ENCODE data around the gene TTC36. TPM values are rescaled to one million over a fixed set of nuclear protein-coding genes. Genes with fewer than 3 reads are reported as not detected.
"Not testable (repeated sequence)": the region's sequence is repeated elsewhere in the genome, so short reads cannot be mapped to it uniquely, and the experiment has no call there.

The TTC36 gene, protein sequence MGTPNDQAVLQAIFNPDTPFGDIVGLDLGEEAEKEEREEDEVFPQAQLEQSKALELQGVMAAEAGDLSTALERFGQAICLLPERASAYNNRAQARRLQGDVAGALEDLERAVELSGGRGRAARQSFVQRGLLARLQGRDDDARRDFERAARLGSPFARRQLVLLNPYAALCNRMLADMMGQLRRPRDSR
- total RNA-seq (1 to 10 TPM; 1.1 to 1.2 TPM), polyA plus RNA-seq (under 1 TPM; 0.39 to 0.49 TPM)

DNA sequence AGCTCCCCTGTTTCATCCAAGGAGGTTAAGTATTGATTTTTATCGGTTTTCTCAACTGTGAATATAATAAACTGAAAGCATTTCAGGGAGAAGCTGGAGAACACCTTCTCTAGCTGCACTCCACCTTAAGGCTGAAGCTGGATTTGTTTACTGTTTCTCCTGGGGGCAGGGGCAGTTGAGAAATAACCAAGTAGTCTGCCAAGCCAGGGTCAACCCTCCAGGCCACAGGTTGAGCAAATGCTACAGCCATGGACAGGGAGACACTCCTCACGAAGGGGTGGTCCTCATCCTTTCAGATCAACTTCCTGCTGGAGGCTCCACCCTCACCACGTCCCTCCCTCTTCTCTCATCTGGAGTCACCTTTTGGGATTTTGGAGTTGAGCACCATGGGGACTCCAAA lies at the start of gene TTC36:
Gene TTC36, plus strand, starts transcription at position 366 of the 400 bp plus-strand sequence. Its CDS starts 21 bp downstream, at position 387.
- CTCF ChIA-PET (ENCODE audit: partially characterized antibody) = no interaction called here

DNA sequence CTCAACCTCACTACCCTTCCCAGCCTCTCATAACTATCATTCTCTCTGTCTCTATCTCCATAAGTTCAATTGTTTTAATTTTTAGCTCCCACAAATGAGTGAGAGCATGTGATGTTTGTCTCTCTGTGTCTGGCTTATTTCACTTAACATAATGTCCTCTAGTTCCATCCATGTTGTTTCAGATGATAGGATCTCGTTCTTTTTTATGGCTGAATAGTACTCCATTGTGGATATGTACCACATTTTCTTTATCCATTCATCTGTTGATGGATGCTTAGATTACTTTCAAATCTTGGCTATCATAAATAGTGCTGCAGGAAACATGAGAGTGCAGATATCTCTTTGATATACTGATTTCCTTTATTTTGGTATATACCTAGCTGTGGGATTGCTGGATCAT lies 46.0 kb upstream of the TTC36 start:
- H3K27me3 Mint-ChIP-seq; H3K4me1 ChIP-seq (ENCODE audit: insufficient read depth, low read length); H3K27ac ChIP-seq (ENCODE audit: low read depth, low read length); POLR2A ChIA-PET (ENCODE audit: partially characterized antibody); H3K4me3 Mint-ChIP-seq; H3K4me3 ChIP-seq (ENCODE audit: low read length in 2 of 2); H3K9me3 Mint-ChIP-seq; intact Hi-C loops (cut with micrococcal nuclease); H3K4me1 Mint-ChIP-seq; H3K27me3 ChIP-seq (ENCODE audit: insufficient read depth, low read length); H3K9me3 ChIP-seq (ENCODE audit: control insufficient read depth in 1 of 2, low read length in 2 of 2); DNase-seq: not testable (repeated sequence)
- H3K36me3 ChIP-seq (ENCODE audit: insufficient read depth, low read length) = peaks cover 78% of the 10 kb centered on the region
- H3K27ac Mint-ChIP-seq = peak overlapping the region in 3 of 7 donors; percentile 18 to 69 (median 59)
- H3K36me3 Mint-ChIP-seq = peaks cover 52 to 74% of the 10 kb centered on the region in 2 donors
- CTCF ChIA-PET (ENCODE audit: partially characterized antibody) = interaction anchor here (1.0 kb wide), 1 partner anchor 282 kb away, joined by 3 read pairs; no protein-coding TSS in a partner anchor

More for the DNA sequence above, at the start of gene TTC36:
- peaks cover 32% of the 10 kb centered on the region for H3K4me1 ChIP-seq (ENCODE audit: insufficient read depth, low read length)
- no peak within 1 kb of the TSS for H3K4me3 ChIP-seq (ENCODE audit: low read length in 2 of 2)
- no peaks in the 10 kb centered on the region for H3K9me3 ChIP-seq (ENCODE audit: control insufficient read depth in 1 of 2, low read length in 2 of 2)
- Mint-ChIP-seq H3K36me3 (peaks cover 11 to 27% of the 10 kb centered on the region in 2 donors), H3K9me3 (peaks cover 0 to 2% (median 0%) of the 10 kb centered on the region in 8 donors), H3K27me3 (no peaks in the 10 kb centered on the region), H3K4me1 (peaks cover 19 to 44% (median 30%) of the 10 kb centered on the region in 4 donors), H3K4me3 (peak within 1 kb of the TSS in 2 of 8 donors; percentile 4 to 18), H3K27ac (peak within 1 kb of the TSS in 6 of 7 donors; percentile 9 to 72 (median 31))
- H3K27ac ChIP-seq (ENCODE audit: low read depth, low read length) = no peak within 1 kb of the TSS
- H3K27me3 ChIP-seq (ENCODE audit: insufficient read depth, low read length) = no peaks in the 10 kb centered on the region
- intact Hi-C loops (cut with micrococcal nuclease) = no loop called here
- no peak for DNase-seq
- H3K36me3 ChIP-seq (ENCODE audit: insufficient read depth, low read length) = peaks cover 11% of the 10 kb centered on the region
- POLR2A ChIA-PET (ENCODE audit: partially characterized antibody) = interaction anchor here (1.4 kb wide), 1 partner anchor 91 kb away, joined by 7 read pairs; the partner anchor contains the start of gene KMT2A

DNA sequence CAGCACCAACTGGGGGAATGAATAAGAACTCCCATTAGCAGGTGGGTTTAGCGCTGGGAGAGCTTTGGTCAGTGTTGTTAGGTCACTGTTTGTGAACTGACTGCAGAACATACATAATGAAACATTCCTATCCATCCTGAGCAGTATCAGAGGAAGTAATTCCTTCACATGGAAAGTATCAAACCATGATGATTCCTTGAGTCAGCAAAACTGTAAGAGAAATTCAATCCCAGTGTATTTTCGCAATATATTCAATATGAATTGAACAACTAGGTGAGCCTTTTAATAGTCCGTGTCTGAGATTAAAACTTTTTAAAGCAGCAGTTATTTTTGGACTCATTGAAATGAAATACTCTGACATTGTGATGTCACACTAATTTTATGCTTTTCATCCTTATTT lies 42.9 kb upstream of the TTC36 start:
- Mint-ChIP-seq H3K4me3 (no peak overlapping the region), H3K27me3 (no peaks in the 10 kb centered on the region), H3K27ac (peak overlapping the region; percentile 12 to 70 (median 42)), H3K9me3 (no peaks in the 10 kb centered on the region), H3K36me3 (peaks cover 37 to 65% of the 10 kb centered on the region in 2 donors), H3K4me1 (peaks cover 0 to 7% (median 4%) of the 10 kb centered on the region in 4 donors)
- H3K9me3 ChIP-seq (ENCODE audit: control insufficient read depth in 1 of 2, low read length in 2 of 2) = no peaks in the 10 kb centered on the region
- POLR2A ChIA-PET (ENCODE audit: partially characterized antibody) = no interaction called here
- H3K36me3 ChIP-seq (ENCODE audit: insufficient read depth, low read length) = peaks cover 62% of the 10 kb centered on the region
- no peaks in the 10 kb centered on the region for H3K4me1 ChIP-seq (ENCODE audit: insufficient read depth, low read length)
- no peak overlapping the region for H3K27ac ChIP-seq (ENCODE audit: low read depth, low read length)
- DNase-seq = no peak
- no peak overlapping the region for H3K4me3 ChIP-seq (ENCODE audit: low read length in 2 of 2)
- CTCF ChIA-PET (ENCODE audit: partially characterized antibody) = interaction anchor here (0.8 kb wide), 1 partner anchor 24 kb away, joined by 3 read pairs; no protein-coding TSS in a partner anchor
- H3K27me3 ChIP-seq (ENCODE audit: insufficient read depth, low read length) = no peaks in the 10 kb centered on the region
- intact Hi-C loops (cut with micrococcal nuclease) = no loop called here

DNA sequence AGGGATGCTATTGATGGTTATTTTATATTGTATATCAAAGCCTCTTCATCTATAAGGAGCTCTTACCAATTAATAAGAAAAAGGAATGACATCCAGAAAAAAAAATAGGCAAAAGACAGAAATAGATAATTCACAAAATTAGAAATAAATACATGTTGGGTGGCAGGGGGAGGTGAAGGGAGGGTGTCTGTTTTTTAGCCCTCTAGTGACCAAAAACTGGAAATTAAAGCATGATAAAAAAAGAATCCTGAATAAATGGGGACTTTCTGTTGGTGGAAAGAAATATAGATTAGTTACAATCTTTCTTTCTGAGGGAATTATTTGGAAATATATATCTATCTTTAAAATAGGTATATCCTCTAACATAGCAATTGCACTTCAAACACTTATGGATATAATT lies 42.0 kb upstream of the TTC36 start:
- ChIA-PET CTCF (ENCODE audit: partially characterized antibody) (interaction anchor here (0.8 to 1.0 kb wide), 2 partner anchors 24 to 313 kb away, joined by 3 read pairs; no protein-coding TSS in a partner anchor), POLR2A (ENCODE audit: partially characterized antibody) (no interaction called here)
- Histone ChIP-seq H3K36me3 (ENCODE audit: insufficient read depth, low read length) (peaks cover 63% of the 10 kb centered on the region), H3K27ac (ENCODE audit: low read depth, low read length) (no peak overlapping the region), H3K9me3 (ENCODE audit: control insufficient read depth in 1 of 2, low read length in 2 of 2) (no peaks in the 10 kb centered on the region), H3K4me1 (ENCODE audit: insufficient read depth, low read length) (no peaks in the 10 kb centered on the region), H3K27me3 (ENCODE audit: insufficient read depth, low read length) (no peaks in the 10 kb centered on the region), H3K4me3 (ENCODE audit: low read length in 2 of 2) (no peak overlapping the region)
- Mint-ChIP-seq H3K4me3 (no peak overlapping the region), H3K4me1 (peaks cover 0 to 7% (median 4%) of the 10 kb centered on the region in 4 donors), H3K36me3 (peaks cover 39 to 67% of the 10 kb centered on the region in 2 donors), H3K9me3 (no peaks in the 10 kb centered on the region), H3K27ac (peak overlapping the region in 6 of 7 donors; percentile 18 to 84 (median 52)), H3K27me3 (no peaks in the 10 kb centered on the region)
- DNase-seq = no peak
- intact Hi-C loops (cut with micrococcal nuclease) = loop anchor here (5.0 kb wide), 1 partner anchor 103 kb away; no protein-coding TSS in a partner anchor

DNA sequence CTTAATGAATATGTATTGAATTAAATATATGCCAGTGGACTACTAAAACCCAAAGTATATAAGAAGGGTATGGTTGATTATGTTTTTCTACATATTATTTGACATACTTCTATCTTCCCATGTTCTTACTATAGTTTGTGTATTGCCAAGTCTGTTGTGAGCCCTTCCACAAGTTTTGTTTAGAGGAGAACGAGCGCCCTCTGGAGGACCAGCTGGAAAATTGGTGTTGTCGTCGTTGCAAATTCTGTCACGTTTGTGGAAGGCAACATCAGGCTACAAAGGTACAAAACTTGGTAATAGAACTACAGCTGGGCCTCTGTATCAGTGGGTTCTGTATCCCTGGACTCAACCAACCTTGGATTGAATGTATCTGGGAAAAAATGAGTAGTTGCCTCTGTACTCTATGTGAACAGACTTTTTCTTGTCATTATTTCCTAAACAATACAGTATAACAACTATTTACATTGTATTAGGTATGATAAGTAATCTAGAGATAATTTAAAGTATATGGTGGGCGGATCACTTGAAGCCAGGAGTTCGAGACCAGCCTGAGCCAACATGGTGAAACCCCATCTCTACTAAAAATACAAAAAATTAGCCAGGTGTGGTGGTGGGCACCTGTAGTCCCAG lies 38.7 kb upstream of the TTC36 start:
- peak overlapping the region; percentile 1 to 79 (median 13) for H3K27ac Mint-ChIP-seq
- peaks cover 41 to 71% of the 10 kb centered on the region in 2 donors for H3K36me3 Mint-ChIP-seq
- no peaks in the 10 kb centered on the region for H3K4me1 ChIP-seq (ENCODE audit: insufficient read depth, low read length)
- no peak overlapping the region for H3K4me3 Mint-ChIP-seq
- H3K9me3 Mint-ChIP-seq = no peaks in the 10 kb centered on the region
- intact Hi-C loops (cut with micrococcal nuclease) = loop anchor here (1.0 to 5.0 kb wide), 7 partner anchors 50 to 343 kb away; partner anchors contain the start of genes ATP5MG and UBE4A
- peaks cover 0 to 5% (median 4%) of the 10 kb centered on the region in 4 donors for H3K4me1 Mint-ChIP-seq
- H3K36me3 ChIP-seq (ENCODE audit: insufficient read depth, low read length) = peaks cover 62% of the 10 kb centered on the region
- H3K9me3 ChIP-seq (ENCODE audit: control insufficient read depth in 1 of 2, low read length in 2 of 2) = no peaks in the 10 kb centered on the region
- no peak overlapping the region for H3K4me3 ChIP-seq (ENCODE audit: low read length in 2 of 2)
- H3K27me3 ChIP-seq (ENCODE audit: insufficient read depth, low read length) = no peaks in the 10 kb centered on the region
- H3K27ac ChIP-seq (ENCODE audit: low read depth, low read length) = peak overlapping the region; percentile 10
- CTCF ChIA-PET (ENCODE audit: partially characterized antibody) = interaction anchor here (0.7 to 1.7 kb wide), 25 partner anchors 11 to 527 kb away, joined by 3 to 10 read pairs (median 4); partner anchors contain the start of genes CD3E and UBE4A
- POLR2A ChIA-PET (ENCODE audit: partially characterized antibody) = interaction anchor here (0.9 to 1.5 kb wide), 6 partner anchors 44 to 184 kb away, joined by 3 to 6 read pairs (median 4); partner anchors contain the start of gene UBE4A
- no peaks in the 10 kb centered on the region for H3K27me3 Mint-ChIP-seq
- peak; percentile 79 to 83 (median 81) for DNase-seq

DNA sequence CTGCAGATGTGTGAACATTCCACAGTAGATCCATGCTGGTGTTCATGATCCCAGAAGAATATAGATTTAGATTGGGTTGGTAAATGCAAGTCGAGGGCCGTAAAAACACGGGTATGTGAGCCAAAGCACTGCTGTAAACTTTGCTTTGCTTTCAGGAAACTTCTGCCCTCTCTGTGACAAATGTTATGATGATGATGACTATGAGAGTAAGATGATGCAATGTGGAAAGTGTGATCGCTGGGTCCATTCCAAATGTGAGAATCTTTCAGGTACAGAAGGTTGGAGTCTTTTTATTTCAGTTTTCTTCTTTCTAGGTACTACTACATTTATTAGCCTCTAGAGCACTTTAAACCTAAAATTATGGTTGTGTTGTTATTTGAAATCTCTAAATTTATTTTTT lies 36.2 kb upstream of the TTC36 start:
- Mint-ChIP-seq H3K27me3 (no peaks in the 10 kb centered on the region), H3K4me1 (peaks cover 0 to 5% (median 4%) of the 10 kb centered on the region in 4 donors), H3K36me3 (peaks cover 40 to 70% of the 10 kb centered on the region in 2 donors), H3K4me3 (no peak overlapping the region), H3K27ac (no peak overlapping the region), H3K9me3 (no peaks in the 10 kb centered on the region)
- ChIA-PET POLR2A (ENCODE audit: partially characterized antibody) (no interaction called here), CTCF (ENCODE audit: partially characterized antibody) (interaction anchor here (1.3 to 1.7 kb wide), 2 partner anchors 138 to 292 kb away, joined by 4 to 6 read pairs; no protein-coding TSS in a partner anchor)
- no peaks in the 10 kb centered on the region for H3K9me3 ChIP-seq (ENCODE audit: control insufficient read depth in 1 of 2, low read length in 2 of 2)
- DNase-seq = no peak
- intact Hi-C loops (cut with micrococcal nuclease) = no loop called here
- H3K27ac ChIP-seq (ENCODE audit: low read depth, low read length) = no peak overlapping the region
- no peak overlapping the region for H3K4me3 ChIP-seq (ENCODE audit: low read length in 2 of 2)
- peaks cover 60% of the 10 kb centered on the region for H3K36me3 ChIP-seq (ENCODE audit: insufficient read depth, low read length)
- H3K4me1 ChIP-seq (ENCODE audit: insufficient read depth, low read length) = no peaks in the 10 kb centered on the region
- H3K27me3 ChIP-seq (ENCODE audit: insufficient read depth, low read length) = no peaks in the 10 kb centered on the region

DNA sequence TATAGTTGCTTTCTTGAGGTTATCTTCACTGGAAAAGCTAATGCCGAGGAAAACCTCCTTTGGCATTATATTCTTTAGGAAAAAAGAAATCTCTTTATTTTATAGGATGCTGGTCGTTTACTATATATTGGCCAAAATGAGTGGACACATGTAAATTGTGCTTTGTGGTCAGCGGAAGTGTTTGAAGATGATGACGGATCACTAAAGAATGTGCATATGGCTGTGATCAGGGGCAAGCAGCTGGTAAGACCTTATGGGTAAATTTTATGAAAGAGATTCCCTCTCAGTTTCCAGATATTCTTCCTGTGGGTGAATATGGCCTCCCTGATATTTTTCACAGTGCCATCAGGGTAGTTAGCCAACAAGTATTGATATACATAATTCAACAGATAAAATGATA lies 29.4 kb upstream of the TTC36 start:
- POLR2A ChIA-PET (ENCODE audit: partially characterized antibody) = interaction anchor here (0.6 kb wide), 1 partner anchor 453 kb away, joined by 3 read pairs; no protein-coding TSS in a partner anchor

More for the DNA sequence above, 29.4 kb upstream of the TTC36 start:
- CTCF ChIA-PET (ENCODE audit: partially characterized antibody) = no interaction called here
- intact Hi-C loops (cut with micrococcal nuclease) = no loop called here
- H3K27ac Mint-ChIP-seq = no peak overlapping the region
- Histone ChIP-seq H3K9me3 (ENCODE audit: control insufficient read depth in 1 of 2, low read length in 2 of 2) (no peaks in the 10 kb centered on the region), H3K27ac (ENCODE audit: low read depth, low read length) (no peak overlapping the region), H3K4me3 (ENCODE audit: low read length in 2 of 2) (no peak overlapping the region), H3K4me1 (ENCODE audit: insufficient read depth, low read length) (no peaks in the 10 kb centered on the region), H3K36me3 (ENCODE audit: insufficient read depth, low read length) (peaks cover 74% of the 10 kb centered on the region), H3K27me3 (ENCODE audit: insufficient read depth, low read length) (no peaks in the 10 kb centered on the region)
- DNase-seq = no peak
- no peaks in the 10 kb centered on the region for H3K9me3 Mint-ChIP-seq
- peaks cover 59 to 84% of the 10 kb centered on the region in 2 donors for H3K36me3 Mint-ChIP-seq
- no peaks in the 10 kb centered on the region for H3K4me1 Mint-ChIP-seq
- no peak overlapping the region for H3K4me3 Mint-ChIP-seq
- H3K27me3 Mint-ChIP-seq = no peaks in the 10 kb centered on the region
